GOT3 (cell line): ENCODE measurements around the gene GPC6.

Source experiments
- DNase-seq: peaks from one replicate; lab custom pipeline; 2025; ENCODE audit warnings: mixed read lengths; lab: John Stamatoyannopoulos, UW

The GPC6 gene

GRCh38 chr13:93230261-93230855 lies 3.8 kb downstream of the GPC6 start:
- no peak for DNase-seq

DNA sequence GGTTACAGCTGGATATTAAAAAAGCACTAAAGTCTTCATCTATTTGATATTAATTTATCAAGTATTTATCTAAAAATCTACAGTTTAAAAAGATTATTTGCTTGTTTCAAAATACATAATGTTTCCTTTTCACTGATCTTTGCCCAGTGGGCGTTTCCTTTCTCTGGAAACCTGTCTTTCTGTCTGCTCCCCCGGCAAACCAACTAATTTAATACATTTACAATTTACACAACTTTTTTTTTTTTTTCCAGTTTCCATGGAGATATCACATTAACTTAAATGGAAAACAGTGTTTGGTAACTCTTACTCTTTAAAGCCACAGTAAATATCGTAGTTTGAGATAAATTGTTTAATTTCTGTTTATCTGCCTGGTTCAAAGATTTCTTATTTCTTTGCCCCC lies 5.3 kb downstream of the GPC6 start:
- DNase-seq = no peak

GRCh38 chr13:93233997-93234416 lies 7.4 kb downstream of the GPC6 start:
- no peak for DNase-seq

DNA sequence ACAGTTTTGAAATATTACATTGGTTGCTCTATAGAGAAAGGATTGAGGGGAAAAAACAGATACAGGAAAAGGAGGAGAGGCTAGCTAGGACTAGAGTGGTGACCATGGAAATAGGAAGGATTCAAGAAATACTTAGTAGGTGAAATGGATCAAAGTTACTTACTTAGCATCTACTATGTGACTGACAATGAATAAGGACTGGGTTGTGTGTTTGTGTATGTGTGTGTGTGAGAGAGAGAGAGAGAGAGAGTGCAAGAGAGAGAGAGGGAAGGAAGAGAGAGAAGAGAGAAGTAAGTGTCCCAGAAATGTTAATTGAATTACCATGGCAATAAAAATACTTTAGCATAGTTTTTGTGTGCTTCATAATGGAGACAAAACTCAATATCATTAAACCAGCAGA lies 7.9 kb downstream of the GPC6 start:
- DNase-seq = no peak

- no peak for DNase-seq
Measured at GRCh38 chr13:93235258-93236015, 8.8 kb downstream of the GPC6 start.

DNA sequence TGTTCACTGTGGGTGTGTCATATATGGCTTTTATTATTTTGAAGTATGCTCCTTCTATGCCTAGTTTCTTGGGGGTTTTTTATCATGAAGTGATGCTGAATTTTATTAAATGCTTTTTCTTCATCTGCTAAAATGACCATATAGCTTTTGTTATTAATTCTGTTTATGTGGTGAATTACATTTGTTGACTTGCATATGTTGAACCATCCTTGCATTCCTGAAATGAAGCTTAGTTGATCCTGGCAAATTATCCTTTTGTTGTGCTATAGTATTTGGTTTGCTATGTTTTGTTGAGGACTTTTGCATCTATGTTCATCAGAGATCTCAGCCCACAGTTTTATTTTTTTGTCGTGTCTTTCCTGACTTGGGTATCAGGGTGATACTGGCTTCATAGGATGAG lies 12.1 kb downstream of the GPC6 start:
- DNase-seq = no peak

GRCh38 chr13:93243375-93244063 lies 16.9 kb downstream of the GPC6 start:
- DNase-seq = no peak

- no peak for DNase-seq
Measured at GRCh38 chr13:93244141-93244917, 17.7 kb downstream of the GPC6 start.

GRCh38 chr13:93244918-93245280 lies 18.3 kb downstream of the GPC6 start:
- no peak for DNase-seq

DNA sequence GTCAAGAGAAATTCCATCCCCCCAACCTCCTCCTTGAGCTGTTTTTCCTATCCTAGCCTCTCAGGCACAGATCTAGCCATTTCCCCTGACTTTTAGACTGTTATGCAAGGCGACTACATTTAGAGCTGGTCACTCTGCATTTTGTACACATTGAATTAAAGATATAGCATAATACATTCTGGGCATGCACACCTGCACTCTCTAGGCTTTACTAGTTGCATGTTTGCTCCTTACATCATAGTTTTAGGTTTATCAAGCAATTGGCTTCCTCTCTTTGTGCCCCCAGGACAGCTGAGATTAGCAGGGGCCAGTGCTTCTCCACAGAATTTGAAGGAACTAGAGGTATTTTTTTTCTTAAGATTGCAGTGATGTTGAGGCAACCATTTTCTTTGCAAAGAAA lies 19.5 kb downstream of the GPC6 start:
- no peak for DNase-seq

DNA sequence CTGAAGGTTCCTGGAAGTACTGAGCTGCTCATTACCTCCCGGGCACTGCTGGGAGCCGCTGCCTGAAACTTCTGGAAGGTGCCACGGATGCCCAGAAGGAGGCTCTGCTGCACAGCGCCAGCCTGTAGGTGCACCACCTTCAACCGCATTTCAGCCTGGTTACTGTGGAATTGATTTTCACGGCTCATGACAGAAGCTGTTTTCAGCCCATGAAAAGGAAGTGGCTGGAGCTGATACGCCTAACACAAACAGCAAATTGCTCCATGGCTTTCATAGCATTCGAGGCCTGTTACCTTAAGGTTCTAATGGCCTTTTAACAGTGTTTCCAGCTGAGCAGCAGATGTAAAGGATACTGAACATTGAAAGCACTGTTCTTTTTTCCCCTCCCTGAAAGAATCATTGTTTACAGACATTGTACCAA lies 22.0 kb downstream of the GPC6 start:
- DNase-seq = no peak

DNA sequence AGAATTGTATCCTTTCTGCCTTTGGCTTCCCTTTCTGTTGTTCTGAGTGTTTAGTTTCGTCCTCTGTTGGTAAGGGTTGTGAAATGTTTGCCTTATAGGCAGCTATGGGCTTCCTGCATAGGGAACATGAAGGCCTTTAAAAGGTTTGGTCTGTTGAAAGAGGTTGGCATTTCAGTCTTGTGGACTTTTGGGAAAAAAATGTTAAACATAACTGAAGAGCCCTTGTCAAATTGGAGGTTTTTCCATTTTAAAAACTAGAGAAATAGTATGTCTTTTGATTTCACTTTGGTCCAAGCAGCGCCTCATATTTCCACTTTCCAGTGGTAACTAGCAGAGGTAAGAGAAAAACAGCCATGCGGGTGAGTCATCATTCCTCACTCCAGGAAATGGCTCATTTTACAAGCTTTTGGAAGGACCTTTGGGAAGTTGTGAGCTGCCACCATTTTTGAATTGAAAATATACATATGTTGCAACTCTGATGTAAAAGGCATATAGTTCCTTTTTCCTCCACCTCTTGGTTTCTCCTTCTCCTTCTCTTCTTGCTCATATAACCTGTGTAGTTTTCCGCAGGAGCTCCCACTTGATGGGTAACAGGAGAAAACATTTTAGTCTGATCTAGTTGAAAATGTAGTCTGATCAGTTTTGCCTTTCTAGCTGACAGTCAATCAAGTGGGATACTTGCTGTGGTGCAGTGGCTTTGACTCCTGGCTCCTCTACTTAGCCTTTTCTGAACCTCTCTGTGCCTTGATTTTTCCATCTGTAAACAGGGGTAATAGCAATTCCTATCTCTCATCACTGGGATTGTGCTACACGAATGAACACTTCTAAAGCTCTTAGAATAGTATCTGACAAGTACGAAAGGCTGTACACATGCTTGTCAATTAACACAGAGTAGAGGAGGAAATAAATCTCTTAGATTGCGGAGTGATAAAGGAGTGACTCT lies 23.0 kb downstream of the GPC6 start:
- no peak for DNase-seq

GRCh38 chr13:93254775-93255174 lies 28.2 kb downstream of the GPC6 start:
- no peak for DNase-seq

GRCh38 chr13:93256998-93257397 lies 30.4 kb downstream of the GPC6 start:
- no peak for DNase-seq

DNA sequence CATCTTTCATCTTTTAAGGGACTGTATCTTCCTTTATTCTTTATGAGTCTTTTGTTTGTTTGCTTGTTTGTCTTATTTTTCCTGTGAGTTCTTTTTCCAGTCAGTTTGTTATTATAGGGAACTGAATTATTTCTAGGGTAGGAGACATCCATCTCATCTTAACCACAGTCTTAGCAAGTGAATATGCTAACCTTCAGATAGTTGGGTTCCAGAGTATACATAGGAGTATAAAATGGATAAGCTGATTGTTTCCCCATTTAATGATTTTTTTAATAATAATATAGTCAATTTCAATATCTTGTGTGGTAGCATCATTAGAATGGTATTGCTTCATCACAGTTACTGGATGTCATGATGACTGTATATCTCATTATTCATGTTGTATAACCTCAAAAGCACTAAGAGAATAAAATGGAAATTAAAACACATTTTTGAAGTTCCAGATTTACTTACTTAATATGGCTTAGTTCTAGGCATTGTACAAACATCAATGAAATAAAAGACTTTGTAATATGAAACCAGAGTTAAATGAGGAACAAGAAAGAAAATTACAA lies 33.0 kb downstream of the GPC6 start:
- DNase-seq = no peak

DNA sequence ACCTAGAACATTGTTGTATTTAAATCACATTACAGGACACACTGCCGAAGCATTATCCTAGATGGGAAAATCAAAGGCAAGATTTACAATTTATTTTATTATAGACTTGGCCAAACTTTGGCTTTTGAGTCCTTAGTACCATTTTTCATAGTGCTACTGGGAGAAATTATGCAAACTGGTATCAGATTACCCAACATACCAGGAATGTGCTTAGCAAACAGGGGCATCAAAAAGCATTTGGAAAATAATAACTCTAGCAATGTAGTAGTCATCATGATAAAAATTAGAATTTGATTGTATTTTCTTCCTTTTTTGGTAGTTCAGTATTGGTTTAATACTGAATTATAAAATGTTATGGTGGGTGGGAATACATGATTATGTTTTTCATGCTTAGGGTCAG lies 34.0 kb downstream of the GPC6 start:
- DNase-seq = no peak

GRCh38 chr13:93262729-93263345 lies 36.2 kb downstream of the GPC6 start:
- no peak for DNase-seq

DNA sequence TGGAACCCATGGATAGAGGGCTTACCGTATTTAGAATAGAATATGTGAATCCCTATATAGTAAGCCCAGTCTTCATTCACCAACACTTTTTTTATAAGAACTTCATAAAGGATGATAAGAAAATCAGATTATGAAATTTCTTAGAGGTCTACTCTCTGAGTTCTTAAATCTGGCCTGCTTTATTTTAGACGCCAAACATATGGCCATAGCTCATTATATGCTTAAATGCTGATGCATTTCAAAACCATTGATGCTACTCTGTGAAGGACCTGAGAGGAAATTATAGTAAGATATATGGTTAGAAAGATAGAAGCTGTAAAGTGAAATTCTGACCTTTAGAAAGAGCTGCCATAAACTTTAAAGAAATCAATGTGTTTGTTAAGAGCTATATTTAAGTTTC lies 38.3 kb downstream of the GPC6 start:
- no peak for DNase-seq

- DNase-seq = no peak
Measured at GRCh38 chr13:93265800-93266199, 39.2 kb downstream of the GPC6 start.

GRCh38 chr13:93266681-93267080 lies 40.1 kb downstream of the GPC6 start:
- no peak for DNase-seq
